WTC11 (cell line): Measurements from ENCODE around the gene NRSN2. TPM values are rescaled to one million over a fixed set of nuclear protein-coding genes. Genes with fewer than 3 reads are reported as not detected.

ENCODE experiments used
- ATAC-seq: fragments of 200-7000 bp; cut with Tn5 transposase; 2 replicates; pipeline ENCODE4 v1.10.0; 2021; ENCODE audit warnings: mild to moderate bottlenecking, moderate library complexity
- CTCF ChIA-PET: fragments of 300-600 bp; sonication (Branson Sonifier 250); formaldehyde crosslinking; loops from one replicate; lab custom pipeline; 2021; ENCODE audit warnings: antibody characterized with exemption; lab: Charles Lee
- POLR2A ChIA-PET: fragments of 350-600 bp; sonication (Branson Sonifier 250); formaldehyde crosslinking; loops from one replicate; lab custom pipeline; 2021; ENCODE audit warnings: antibody characterized with exemption; lab: Charles Lee
- DNase-seq: peaks from one replicate; pipeline ENCODE4 v3.0.0; 2021; ENCODE audit warnings: low spot score
- H3K27ac Mint-ChIP-seq: 2 replicates; pipeline ENCODE4 v1.8.0; 2021; ENCODE audit warnings: mixed read lengths
- H3K27me3 Mint-ChIP-seq: 2 replicates; pipeline ENCODE4 v1.8.0; 2021; ENCODE audit warnings: low read depth, mild to moderate bottlenecking, moderate library complexity, mixed read lengths
- H3K36me3 Mint-ChIP-seq: 2 replicates; pipeline ENCODE4 v1.8.0; 2021; ENCODE audit warnings: mixed read lengths
- H3K4me1 Mint-ChIP-seq: 2 replicates; pipeline ENCODE4 v1.8.0; 2022; ENCODE audit warnings: mixed read lengths
- H3K4me3 Mint-ChIP-seq: 2 replicates; pipeline ENCODE4 v1.8.0; 2021; ENCODE audit warnings: mild to moderate bottlenecking, moderate library complexity, mixed read lengths
- H3K9me3 Mint-ChIP-seq: 2 replicates; pipeline ENCODE4 v1.8.0; 2021; ENCODE audit warnings: mixed read lengths
- CBFB ChIP-seq: sonication (generic); formaldehyde crosslinking; IDR thresholded peaks from 2 replicates; pipeline ENCODE4 v1.8.1; 2022; ENCODE audit warnings: mild to moderate bottlenecking, low read depth, missing genetic modification reagents
- ELF4 ChIP-seq: sonication (generic); formaldehyde crosslinking; IDR thresholded peaks from 2 replicates; pipeline ENCODE4 v1.8.1; 2022; ENCODE audit warnings: low read depth, mild to moderate bottlenecking, moderate library complexity, missing genetic modification reagents
- EMX1 ChIP-seq: fragments of 250-450 bp; sonication (Bioruptor Pico); IDR thresholded peaks from 2 replicates; pipeline ENCODE4 v1.8.0; 2021; ENCODE audit warnings: mild to moderate bottlenecking
- ERG ChIP-seq: fragments of 250-450 bp; sonication (Bioruptor Pico); IDR thresholded peaks from 2 replicates; pipeline ENCODE4 v1.8.0; 2021; ENCODE audit warnings: mild to moderate bottlenecking
- ESRRA ChIP-seq: sonication (generic); formaldehyde crosslinking; IDR thresholded peaks from 2 replicates; pipeline ENCODE4 v1.8.1; 2022; ENCODE audit warnings: mild to moderate bottlenecking, missing genetic modification reagents, borderline replicate concordance
- FOXP1 ChIP-seq: sonication (generic); formaldehyde crosslinking; IDR thresholded peaks from 2 replicates; pipeline ENCODE4 v1.8.0; 2022; ENCODE audit warnings: missing genetic modification reagents, mild to moderate bottlenecking, moderate library complexity, borderline replicate concordance
- GTF2I ChIP-seq: fragments of 250-450 bp; sonication (Bioruptor Pico); conservative IDR thresholded peaks from 2 replicates; pipeline ENCODE4 v1.4.0; 2021; ENCODE audit warnings: mild to moderate bottlenecking
- JUN ChIP-seq: sonication (generic); formaldehyde crosslinking; IDR thresholded peaks from 2 replicates; pipeline ENCODE4 v1.8.0; 2023; ENCODE audit warnings: mild to moderate bottlenecking, missing genetic modification reagents
- KAT7 ChIP-seq: sonication (generic); formaldehyde crosslinking; IDR thresholded peaks from 2 replicates; pipeline ENCODE4 v1.8.1; 2023; ENCODE audit warnings: missing genetic modification reagents, mild to moderate bottlenecking, borderline replicate concordance
- MXD4 ChIP-seq: fragments of 250-450 bp; sonication (Bioruptor Pico); IDR thresholded peaks from 2 replicates; pipeline ENCODE4 v1.8.0; 2021; ENCODE audit warnings: mild to moderate bottlenecking, moderate library complexity, borderline replicate concordance
- NFATC4 ChIP-seq: fragments of 250-450 bp; sonication (Bioruptor Pico); IDR thresholded peaks from 2 replicates; pipeline ENCODE4 v1.9.0; 2021; ENCODE audit warnings: mild to moderate bottlenecking
- NFE2L1 ChIP-seq: sonication (generic); formaldehyde crosslinking; IDR thresholded peaks from 2 replicates; pipeline ENCODE4 v1.8.1; 2023; ENCODE audit warnings: missing genetic modification reagents
- SMAD3 ChIP-seq: sonication (generic); formaldehyde crosslinking; IDR thresholded peaks from 2 replicates; pipeline ENCODE4 v1.8.0; 2022; ENCODE audit warnings: missing genetic modification reagents, mild to moderate bottlenecking, borderline replicate concordance
- SP1 ChIP-seq: sonication (generic); formaldehyde crosslinking; conservative IDR thresholded peaks from 2 replicates; pipeline ENCODE4 v1.8.1; 2022; ENCODE audit warnings: missing genetic modification reagents
- TCF7 ChIP-seq: sonication (generic); formaldehyde crosslinking; IDR thresholded peaks from 2 replicates; pipeline ENCODE4 v1.8.0; 2022; ENCODE audit warnings: mild to moderate bottlenecking, low read depth, missing genetic modification reagents, moderate library complexity
- ZBTB21 ChIP-seq: sonication (generic); formaldehyde crosslinking; IDR thresholded peaks from 2 replicates; pipeline ENCODE4 v1.8.1; 2023; ENCODE audit warnings: mild to moderate bottlenecking, missing genetic modification reagents, borderline replicate concordance
- ZNF138 ChIP-seq: sonication (generic); formaldehyde crosslinking; conservative IDR thresholded peaks from 2 replicates; pipeline ENCODE4 v1.8.1; 2022; ENCODE audit warnings: mild to moderate bottlenecking, moderate library complexity, missing genetic modification reagents
- ZNF281 ChIP-seq: sonication (generic); formaldehyde crosslinking; IDR thresholded peaks from 2 replicates; pipeline ENCODE4 v1.8.0; 2023; ENCODE audit warnings: mild to moderate bottlenecking, missing genetic modification reagents
- ZNF317 ChIP-seq: sonication (generic); formaldehyde crosslinking; IDR thresholded peaks from 2 replicates; pipeline ENCODE4 v1.8.1; 2023; ENCODE audit warnings: low read depth, mild to moderate bottlenecking, moderate library complexity, missing genetic modification reagents, borderline replicate concordance
- ZNF671 ChIP-seq: fragments of 250-450 bp; sonication (Bioruptor Pico); IDR thresholded peaks from 2 replicates; pipeline ENCODE4 v1.8.0; 2021; ENCODE audit warnings: mild to moderate bottlenecking
- total RNA-seq: library from RNA; stranded (reverse); gene quantifications from 3 replicates; pipeline ENCODE4 v1.2.3, GENCODE V29; 2021
- TF ChIP-seq, protein P1 (sequence below): sonication (generic); formaldehyde crosslinking; IDR thresholded peaks from 2 replicates; pipeline ENCODE4 v1.8.1; 2023; ENCODE audit warnings: mild to moderate bottlenecking, missing genetic modification reagents, moderate library complexity
- TF ChIP-seq, protein P2 (sequence below): sonication (generic); formaldehyde crosslinking; IDR thresholded peaks from 2 replicates; pipeline ENCODE4 v1.8.1; 2022; ENCODE audit warnings: low read depth, missing genetic modification reagents, borderline replicate concordance
- TF ChIP-seq, protein P3 (sequence below): fragments of 250-450 bp; sonication (Bioruptor Pico); IDR thresholded peaks from 2 replicates; pipeline ENCODE4 v1.9.0; 2021; ENCODE audit warnings: mild to moderate bottlenecking

NRSN2 gene
- total RNA-seq, 1 experiment from 2014 or later: 23.0 TPM

DNA sequence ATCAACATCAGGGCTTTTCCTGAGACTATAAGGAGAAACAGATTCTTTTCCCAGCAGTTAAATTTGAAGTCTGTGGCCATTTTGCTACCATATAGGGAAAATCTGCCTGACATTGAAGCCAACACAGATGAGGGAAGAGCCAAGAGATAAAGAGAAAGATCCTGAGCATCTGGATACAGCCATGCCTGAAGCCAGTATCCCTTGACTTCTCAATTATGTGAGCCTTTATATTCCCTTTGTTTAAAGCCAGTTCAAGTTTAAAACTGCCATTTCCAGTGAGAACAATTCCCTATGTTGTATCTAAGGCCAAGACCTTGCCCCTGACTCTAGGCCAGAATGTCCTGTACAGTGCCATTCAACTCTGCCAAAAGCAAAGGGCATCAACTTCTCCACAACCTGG lies 3.8 kb upstream of the NRSN2 start:
- Mint-ChIP-seq H3K4me1 (peaks cover 5% of the 10 kb centered on the region), H3K9me3 (no peaks in the 10 kb centered on the region; the same call in 1 of the 2 replicates), H3K4me3 (no peak overlapping the region), H3K27me3 (peaks cover 58% of the 10 kb centered on the region), H3K36me3 (no peaks in the 10 kb centered on the region), H3K27ac (no peak overlapping the region)
- DNase-seq (no peak), ATAC-seq (no peak)
- TF ChIP-seq ZBTB21 (CRISPR knock-in tag) (no peak), ESRRA (CRISPR knock-in tag) (no peak), KAT7 (CRISPR knock-in tag) (no peak), MXD4 (CRISPR knock-in tag) (no peak), CBFB (CRISPR knock-in tag) (no peak), ZNF671 (CRISPR knock-in tag) (no peak), FOXP1 (CRISPR knock-in tag) (no peak), NFE2L1 (CRISPR knock-in tag) (no peak)
- TF ChIP-seq, protein P1, sequence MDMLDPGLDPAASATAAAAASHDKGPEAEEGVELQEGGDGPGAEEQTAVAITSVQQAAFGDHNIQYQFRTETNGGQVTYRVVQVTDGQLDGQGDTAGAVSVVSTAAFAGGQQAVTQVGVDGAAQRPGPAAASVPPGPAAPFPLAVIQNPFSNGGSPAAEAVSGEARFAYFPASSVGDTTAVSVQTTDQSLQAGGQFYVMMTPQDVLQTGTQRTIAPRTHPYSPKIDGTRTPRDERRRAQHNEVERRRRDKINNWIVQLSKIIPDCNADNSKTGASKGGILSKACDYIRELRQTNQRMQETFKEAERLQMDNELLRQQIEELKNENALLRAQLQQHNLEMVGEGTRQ (CRISPR knock-in tag): no peak
- ChIA-PET POLR2A (no interaction called here), CTCF (interaction anchor here (2.0 kb wide), 1 partner anchor 12 kb away, joined by 11 read pairs; no protein-coding TSS in a partner anchor)

GRCh38 chr20:346033-346639 lies 775 bp upstream of the NRSN2 start:
- POLR2A ChIA-PET: interaction anchor here (1.4 to 1.7 kb wide), 3 partner anchors 12 to 44 kb away, joined by 4 to 7 read pairs (median 5); no protein-coding TSS in a partner anchor
- ATAC-seq: no peak
- Mint-ChIP-seq H3K4me1 (peaks cover 17% of the 10 kb centered on the region), H3K27me3 (peaks cover 28% of the 10 kb centered on the region), H3K9me3 (no peaks in the 10 kb centered on the region; the same call in 1 of the 2 replicates), H3K36me3 (peaks cover 2% of the 10 kb centered on the region; the same call in 1 of the 2 replicates), H3K27ac (0 out of 2 replicates have a peak overlapping the region, but pooled peaks have one; percentile 40), H3K4me3 (peak overlapping the region; percentile 90)
- DNase-seq: no peak
- TF ChIP-seq JUN (CRISPR knock-in tag) (no peak), ZNF281 (no peak), NFATC4 (no peak), ZBTB21 (CRISPR knock-in tag) (no peak), ELF4 (CRISPR knock-in tag) (no peak), FOXP1 (CRISPR knock-in tag) (no peak), TCF7 (CRISPR knock-in tag) (no peak), GTF2I (CRISPR knock-in tag) (no peak), EMX1 (no peak), SP1 (no peak), ZNF317 (CRISPR knock-in tag) (no peak), SMAD3 (CRISPR knock-in tag) (no peak), ERG (CRISPR knock-in tag) (no peak), CBFB (CRISPR knock-in tag) (no peak), ZNF138 (CRISPR knock-in tag) (no peak)
- TF ChIP-seq, protein P2, sequence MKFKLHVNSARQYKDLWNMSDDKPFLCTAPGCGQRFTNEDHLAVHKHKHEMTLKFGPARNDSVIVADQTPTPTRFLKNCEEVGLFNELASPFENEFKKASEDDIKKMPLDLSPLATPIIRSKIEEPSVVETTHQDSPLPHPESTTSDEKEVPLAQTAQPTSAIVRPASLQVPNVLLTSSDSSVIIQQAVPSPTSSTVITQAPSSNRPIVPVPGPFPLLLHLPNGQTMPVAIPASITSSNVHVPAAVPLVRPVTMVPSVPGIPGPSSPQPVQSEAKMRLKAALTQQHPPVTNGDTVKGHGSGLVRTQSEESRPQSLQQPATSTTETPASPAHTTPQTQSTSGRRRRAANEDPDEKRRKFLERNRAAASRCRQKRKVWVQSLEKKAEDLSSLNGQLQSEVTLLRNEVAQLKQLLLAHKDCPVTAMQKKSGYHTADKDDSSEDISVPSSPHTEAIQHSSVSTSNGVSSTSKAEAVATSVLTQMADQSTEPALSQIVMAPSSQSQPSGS: no peak
- TF ChIP-seq, protein P3, sequence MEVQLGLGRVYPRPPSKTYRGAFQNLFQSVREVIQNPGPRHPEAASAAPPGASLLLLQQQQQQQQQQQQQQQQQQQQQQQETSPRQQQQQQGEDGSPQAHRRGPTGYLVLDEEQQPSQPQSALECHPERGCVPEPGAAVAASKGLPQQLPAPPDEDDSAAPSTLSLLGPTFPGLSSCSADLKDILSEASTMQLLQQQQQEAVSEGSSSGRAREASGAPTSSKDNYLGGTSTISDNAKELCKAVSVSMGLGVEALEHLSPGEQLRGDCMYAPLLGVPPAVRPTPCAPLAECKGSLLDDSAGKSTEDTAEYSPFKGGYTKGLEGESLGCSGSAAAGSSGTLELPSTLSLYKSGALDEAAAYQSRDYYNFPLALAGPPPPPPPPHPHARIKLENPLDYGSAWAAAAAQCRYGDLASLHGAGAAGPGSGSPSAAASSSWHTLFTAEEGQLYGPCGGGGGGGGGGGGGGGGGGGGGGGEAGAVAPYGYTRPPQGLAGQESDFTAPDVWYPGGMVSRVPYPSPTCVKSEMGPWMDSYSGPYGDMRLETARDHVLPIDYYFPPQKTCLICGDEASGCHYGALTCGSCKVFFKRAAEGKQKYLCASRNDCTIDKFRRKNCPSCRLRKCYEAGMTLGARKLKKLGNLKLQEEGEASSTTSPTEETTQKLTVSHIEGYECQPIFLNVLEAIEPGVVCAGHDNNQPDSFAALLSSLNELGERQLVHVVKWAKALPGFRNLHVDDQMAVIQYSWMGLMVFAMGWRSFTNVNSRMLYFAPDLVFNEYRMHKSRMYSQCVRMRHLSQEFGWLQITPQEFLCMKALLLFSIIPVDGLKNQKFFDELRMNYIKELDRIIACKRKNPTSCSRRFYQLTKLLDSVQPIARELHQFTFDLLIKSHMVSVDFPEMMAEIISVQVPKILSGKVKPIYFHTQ: no peak
- CTCF ChIA-PET: interaction anchor here (0.7 to 4.2 kb wide), 4 partner anchors 15 to 299 kb away, joined by 3 to 37 read pairs (median 8); no protein-coding TSS in a partner anchor
